ENCODE measurements around the gene PRKN.

The PRKN gene

DNA sequence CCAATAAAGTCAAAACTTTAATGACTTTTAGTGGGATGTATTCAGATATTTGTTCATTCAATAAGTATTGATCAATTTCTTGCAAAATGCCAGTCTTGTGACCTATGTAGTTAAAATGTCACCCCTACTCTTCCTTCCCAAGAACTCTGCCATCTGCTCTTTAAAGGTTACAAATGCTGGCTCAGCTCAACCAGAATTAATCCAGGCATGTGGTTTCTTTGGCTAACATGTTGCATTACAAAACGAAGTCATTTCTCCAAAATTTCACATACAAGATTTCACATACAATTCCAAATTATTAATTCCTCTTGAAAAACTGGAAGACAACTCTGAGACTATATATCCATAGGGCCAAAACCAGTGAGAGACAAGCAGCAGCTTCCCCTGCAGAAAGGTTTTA is 395.7 kb downstream of the PRKN start:
- TF ChIP-seq, protein P1, sequence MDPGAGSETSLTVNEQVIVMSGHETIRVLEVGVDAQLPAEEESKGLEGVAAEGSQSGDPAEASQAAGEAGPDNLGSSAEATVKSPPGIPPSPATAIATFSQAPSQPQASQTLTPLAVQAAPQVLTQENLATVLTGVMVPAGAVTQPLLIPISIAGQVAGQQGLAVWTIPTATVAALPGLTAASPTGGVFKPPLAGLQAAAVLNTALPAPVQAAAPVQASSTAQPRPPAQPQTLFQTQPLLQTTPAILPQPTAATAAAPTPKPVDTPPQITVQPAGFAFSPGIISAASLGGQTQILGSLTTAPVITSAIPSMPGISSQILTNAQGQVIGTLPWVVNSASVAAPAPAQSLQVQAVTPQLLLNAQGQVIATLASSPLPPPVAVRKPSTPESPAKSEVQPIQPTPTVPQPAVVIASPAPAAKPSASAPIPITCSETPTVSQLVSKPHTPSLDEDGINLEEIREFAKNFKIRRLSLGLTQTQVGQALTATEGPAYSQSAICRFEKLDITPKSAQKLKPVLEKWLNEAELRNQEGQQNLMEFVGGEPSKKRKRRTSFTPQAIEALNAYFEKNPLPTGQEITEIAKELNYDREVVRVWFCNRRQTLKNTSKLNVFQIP (CRISPR knock-in tag; IDR thresholded peaks at IDR 0.05; ENCODE audit: borderline replicate concordance, low read depth) = no peak
- TF ChIP-seq BACH2 (CRISPR knock-in tag; IDR thresholded peaks at IDR 0.05; ENCODE audit: borderline replicate concordance) = no peak
- no peak for TF ChIP-seq ZFP3 (CRISPR knock-in tag; IDR thresholded peaks at IDR 0.05)
- TF ChIP-seq PATZ1 (CRISPR knock-in tag; IDR thresholded peaks at IDR 0.05; ENCODE audit: borderline replicate concordance) = no peak
- no peak for TF ChIP-seq ZFP30 (CRISPR knock-in tag; IDR thresholded peaks at IDR 0.05)
- TF ChIP-seq, protein P2, sequence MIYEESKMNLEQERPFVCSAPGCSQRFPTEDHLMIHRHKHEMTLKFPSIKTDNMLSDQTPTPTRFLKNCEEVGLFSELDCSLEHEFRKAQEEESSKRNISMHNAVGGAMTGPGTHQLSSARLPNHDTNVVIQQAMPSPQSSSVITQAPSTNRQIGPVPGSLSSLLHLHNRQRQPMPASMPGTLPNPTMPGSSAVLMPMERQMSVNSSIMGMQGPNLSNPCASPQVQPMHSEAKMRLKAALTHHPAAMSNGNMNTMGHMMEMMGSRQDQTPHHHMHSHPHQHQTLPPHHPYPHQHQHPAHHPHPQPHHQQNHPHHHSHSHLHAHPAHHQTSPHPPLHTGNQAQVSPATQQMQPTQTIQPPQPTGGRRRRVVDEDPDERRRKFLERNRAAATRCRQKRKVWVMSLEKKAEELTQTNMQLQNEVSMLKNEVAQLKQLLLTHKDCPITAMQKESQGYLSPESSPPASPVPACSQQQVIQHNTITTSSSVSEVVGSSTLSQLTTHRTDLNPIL (CRISPR knock-in tag; IDR thresholded peaks at IDR 0.05; ENCODE audit: low read depth) = no peak
- TF ChIP-seq GLIS3 (CRISPR knock-in tag; IDR thresholded peaks at IDR 0.05) = no peak
- ATAC-seq = no peak

GRCh38 chr6:162325826-162326225 is 401.7 kb downstream of the PRKN start:
- no peak for ATAC-seq

DNA sequence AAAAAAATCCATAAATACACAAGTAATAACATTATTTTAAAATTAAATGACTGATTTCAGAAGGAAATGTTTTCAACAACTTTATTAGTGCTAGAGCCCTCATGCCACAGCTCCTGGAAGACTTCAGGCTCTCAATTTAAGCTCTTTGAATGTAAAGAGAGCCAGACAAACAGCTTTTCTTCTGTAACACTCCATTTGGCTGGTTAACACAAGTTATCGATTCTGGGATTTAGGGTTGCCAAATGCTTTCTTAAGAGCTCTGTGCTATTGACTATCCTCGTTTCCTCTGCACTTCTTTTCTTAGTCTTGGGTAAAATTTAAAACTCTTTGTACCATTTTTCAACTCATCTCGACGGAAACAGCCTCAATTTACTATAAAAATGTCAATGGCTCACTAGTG is 402.5 kb downstream of the PRKN start:
- TF ChIP-seq BACH2 (CRISPR knock-in tag; IDR thresholded peaks at IDR 0.05; ENCODE audit: borderline replicate concordance) = no peak
- no peak for TF ChIP-seq ESRRG (CRISPR knock-in tag; IDR thresholded peaks at IDR 0.05)
- no peak for TF ChIP-seq ZFP3 (CRISPR knock-in tag; IDR thresholded peaks at IDR 0.05)
- no peak for TF ChIP-seq ZFP30 (CRISPR knock-in tag; IDR thresholded peaks at IDR 0.05)
- no peak for TF ChIP-seq ARNTL (CRISPR knock-in tag; IDR thresholded peaks at IDR 0.05; ENCODE audit: borderline replicate concordance, low read depth)
- no peak for TF ChIP-seq CSDC2 (CRISPR knock-in tag; IDR thresholded peaks at IDR 0.05)
- TF ChIP-seq, protein P2 (CRISPR knock-in tag; IDR thresholded peaks at IDR 0.05; ENCODE audit: low read depth) = no peak
- no peak for TF ChIP-seq OSR1 (CRISPR knock-in tag; IDR thresholded peaks at IDR 0.05)
- no peak for TF ChIP-seq PATZ1 (CRISPR knock-in tag; IDR thresholded peaks at IDR 0.05; ENCODE audit: borderline replicate concordance)
- ATAC-seq = no peak

More at GRCh38 chr6:162325826-162326225, 401.7 kb downstream of the PRKN start:
- TF ChIP-seq RARB (CRISPR knock-in tag; IDR thresholded peaks at IDR 0.05) = no peak
- TF ChIP-seq TOX (CRISPR knock-in tag; IDR thresholded peaks at IDR 0.05; ENCODE audit: borderline replicate concordance) = no peak
- TF ChIP-seq, protein P2 (CRISPR knock-in tag; IDR thresholded peaks at IDR 0.05; ENCODE audit: low read depth) = no peak
- TF ChIP-seq ZNF8 (CRISPR knock-in tag; IDR thresholded peaks at IDR 0.05) = no peak
- no peak for TF ChIP-seq SNAI2 (CRISPR knock-in tag; IDR thresholded peaks at IDR 0.05)
- no peak for TF ChIP-seq ZNF565 (CRISPR knock-in tag; conservative IDR thresholded peaks at IDR 0.05; ENCODE audit: low read depth)
- TF ChIP-seq CSRNP3 (CRISPR knock-in tag; IDR thresholded peaks at IDR 0.05) = no peak
- TF ChIP-seq ZFP30 (CRISPR knock-in tag; IDR thresholded peaks at IDR 0.05) = no peak
- no peak for TF ChIP-seq PPARA (CRISPR knock-in tag; IDR thresholded peaks at IDR 0.05; ENCODE audit: borderline replicate concordance)

Data from SK-N-SH treated with all-trans-retinoic acid at 6 μM for 48 hours (cell line).